B cell (primary cell): Measurements from ENCODE around the gene EDAR. TPM values are rescaled to one million over a fixed set of nuclear protein-coding genes. Genes with fewer than 3 reads are reported as not detected.

Experiments
- ATAC-seq: fragments of 200-7000 bp; cut with Tn5 transposase; one replicate; pipeline ENCODE4 v1.10.0; 2021; ENCODE audit warnings: low read depth, mild to moderate bottlenecking, moderate number of reproducible peaks, moderate library complexity
- CTCF ChIA-PET: fragments of 350-600 bp; sonication (Branson Sonifier 250); formaldehyde crosslinking; loops from one replicate; lab custom pipeline; 2021; ENCODE audit warnings: antibody characterized with exemption, inconsistent platforms; lab: Charles Lee
- POLR2A ChIA-PET: fragments of 350-600 bp; sonication (Branson Sonifier 250); formaldehyde crosslinking; loops from one replicate; lab custom pipeline; 2021; ENCODE audit warnings: antibody characterized with exemption; lab: Charles Lee
- DNase-seq: peaks from one replicate; pipeline ENCODE4 v3.0.0; 2013
- H2AFZ ChIP-seq: 2 replicates; pipeline ENCODE4 v1.6.1; 2012; ENCODE audit warnings: mild to moderate bottlenecking, low read depth, low read length; ENCODE audit not compliant: insufficient read depth, poor library complexity, severe bottlenecking
- H3K27ac ChIP-seq, 2 donors: 1 replicate in 1 of 2; 2 replicates in 1 of 2; pipeline ENCODE4 v1.5.1; 2012 to 2013; ENCODE audit warnings: low read length in 2 of 2, mild to moderate bottlenecking in 2 of 2, moderate library complexity in 1 of 2
- H3K27me3 ChIP-seq, 4 experiments: fragments of 200-600 bp in 1 of 4; sonication (generic) in 1 of 4; replicated peaks in 1 of 4; 1 replicate in 2 of 4; 2 replicates in 2 of 4; pipeline versions ENCODE4 v1.6.1 to v1.7.0; 2013 to 2016; ENCODE audit warnings: low read length in 3 of 4, mild to moderate bottlenecking in 2 of 4, mixed read lengths in 1 of 4, moderate library complexity in 1 of 4; ENCODE audit not compliant: insufficient read depth in 4 of 4, control insufficient read depth in 3 of 4; ENCODE audit errors: control extremely low read depth in 1 of 4
- H3K36me3 ChIP-seq, 2 experiments: replicated peaks in 1 of 2; 1 replicate in 1 of 2; 2 replicates in 1 of 2; pipeline versions ENCODE4 v1.6.1 to v1.7.1; 2013; ENCODE audit warnings: low read length in 1 of 2; ENCODE audit not compliant: insufficient read depth in 2 of 2, control insufficient read depth in 1 of 2; ENCODE audit errors: control extremely low read depth in 1 of 2, extremely low read depth in 1 of 2
- H3K4me1 ChIP-seq, 2 donors: fragments of 200-600 bp in 1 of 2; sonication (generic) in 1 of 2; 1 replicate in 1 of 2; 2 replicates in 1 of 2; pipeline versions ENCODE4 v1.5.1 to v1.6.1; 2013 to 2017; ENCODE audit warnings: low read length in 2 of 2; ENCODE audit not compliant: control insufficient read depth in 2 of 2, insufficient read depth in 2 of 2
- H3K4me2 ChIP-seq: replicated peaks from 2 replicates; pipeline ENCODE3; 2012; ENCODE audit warnings: mild to moderate bottlenecking, low read depth, low read length; ENCODE audit not compliant: poor library complexity, severe bottlenecking
- H3K4me3 ChIP-seq, 5 experiments: fragments of 200-600 bp in 1 of 5; sonication (generic) in 1 of 5; 1 replicate in 3 of 5; 2 replicates in 2 of 5; pipeline versions ENCODE4 v1.5.1 to v1.7.0; 2011 to 2016; ENCODE audit warnings: low read length in 4 of 5, mild to moderate bottlenecking in 4 of 5, low read depth in 2 of 5, control low read depth in 1 of 5, moderate library complexity in 1 of 5; ENCODE audit not compliant: insufficient read depth in 1 of 5; ENCODE audit errors: control extremely low read depth in 1 of 5, extremely low read depth in 1 of 5
- H3K79me2 ChIP-seq: fragments of 200-600 bp; sonication (generic); one replicate; pipeline ENCODE4 v1.6.0; 2016; ENCODE audit warnings: low read length; ENCODE audit not compliant: control insufficient read depth, insufficient read depth
- H3K9ac ChIP-seq: fragments of 200-600 bp; sonication (generic); 2 replicates; pipeline ENCODE4 v1.6.1; 2017; ENCODE audit warnings: mild to moderate bottlenecking, low read length, moderate library complexity
- H3K9me3 ChIP-seq, 3 donors: one replicate each; pipeline versions ENCODE4 v1.6.1 to v1.7.1; 2013; ENCODE audit warnings: low read length in 2 of 3; ENCODE audit not compliant: control insufficient read depth in 2 of 3, insufficient read depth in 1 of 3; ENCODE audit errors: control extremely low read depth in 1 of 3
- H4K20me1 ChIP-seq: 2 replicates; pipeline ENCODE4 v1.6.0; 2012; ENCODE audit warnings: mild to moderate bottlenecking, low read length; ENCODE audit not compliant: insufficient read depth, control insufficient read depth, poor library complexity, severe bottlenecking
- H3K27ac Mint-ChIP-seq: one replicate; pipeline ENCODE4 v1.8.0; 2021; ENCODE audit warnings: mixed read lengths
- H3K27me3 Mint-ChIP-seq: one replicate; pipeline ENCODE4 v1.8.0; 2021; ENCODE audit warnings: mixed read lengths
- H3K4me1 Mint-ChIP-seq: one replicate; pipeline ENCODE4 v1.8.0; 2021; ENCODE audit warnings: mixed read lengths
- H3K4me3 Mint-ChIP-seq: one replicate; pipeline ENCODE4 v1.8.0; 2021; ENCODE audit warnings: mixed read lengths
- H3K9me3 Mint-ChIP-seq: one replicate; pipeline ENCODE4 v1.8.0; 2022; ENCODE audit warnings: mixed read lengths; ENCODE audit not compliant: insufficient read depth
- CTCF ChIP-seq: fragments of 200-600 bp; IDR thresholded peaks from one replicate; pipeline ENCODE4 v1.8.0; 2022; ENCODE audit warnings: antibody characterized with exemption, mild to moderate bottlenecking
- EZH2 ChIP-seq: IDR thresholded peaks from 2 replicates; pipeline ENCODE4 v1.6.1; 2012; ENCODE audit warnings: borderline replicate concordance, low read depth, mild to moderate bottlenecking, moderate library complexity, low read length; ENCODE audit not compliant: insufficient read depth, poor library complexity, severe bottlenecking
- WGBS: methylation state at CpG from one replicate; pipeline ENCODE4 v1.1.5; 2013; ENCODE audit warnings: missing lambda C conversion rate; ENCODE audit not compliant: insufficient coverage; 5-methylcytosine and 5-hydroxymethylcytosine counted together
- intact Hi-C: fragments of 100-400 bp; cut with micrococcal nuclease; formaldehyde crosslinking; loops from one replicate; pipeline ENCODE4 v1.10.0; 2022
- polyA plus RNA-seq: library from polyadenylated mRNA; depleted of rRNA; stranded (reverse); fragments of >200 nt; gene quantifications from 2 replicates; pipeline ENCODE4 v1.2.3, GENCODE V29; 2012
- total RNA-seq, 2 donors: library from RNA; stranded (reverse); fragments of 120-200 nt in 1 of 2; gene quantifications; 1 replicate in 1 of 2; 2 replicates in 1 of 2; pipeline versions ENCODE4 v1.2.3 to v1.2.4, GENCODE V29; 2013 to 2022

EDAR gene
- total and polyA plus RNA-seq, 2 donors (not counting 1 experiment from before 2014, with no cell fraction given): 0.03 TPM; not detected in 1

GRCh38 chr2:108950369-108951135 is 38.5 kb downstream of the EDAR start:
- Histone ChIP-seq H3K4me2 (no peak overlapping the region), H3K9me3 (peaks cover 0 to 26% (median 14%) of the 10 kb centered on the region in 3 donors), H3K9ac (no peak overlapping the region), H4K20me1 (no peaks in the 10 kb centered on the region), H3K4me1 (no peaks in the 10 kb centered on the region), H3K4me3 (no peak overlapping the region), H2AFZ (no peak overlapping the region), H3K27me3 (peaks cover 0 to 2% (median 0%) of the 10 kb centered on the region in 4 experiments), H3K36me3 (no peaks in the 10 kb centered on the region), H3K79me2 (no peaks in the 10 kb centered on the region), H3K27ac (no peak overlapping the region)
- 94% methylated on average over 2 of the region's 4 CpGs for WGBS
- no peak for DNase-seq
- Mint-ChIP-seq H3K4me1 (no peaks in the 10 kb centered on the region), H3K4me3 (no peak overlapping the region), H3K27me3 (no peaks in the 10 kb centered on the region), H3K9me3 (peaks cover 12% of the 10 kb centered on the region), H3K27ac (no peak overlapping the region)
- intact Hi-C loops: no loop called here
- TF ChIP-seq CTCF: no peak
- TF ChIP-seq EZH2: no peak
- POLR2A ChIA-PET: no interaction called here
- CTCF ChIA-PET: no interaction called here
- no peak for ATAC-seq
